Psoas muscle (tissue), 8 donors: Measurements from ENCODE around the gene IL3. TPM values are rescaled to one million over a fixed set of nuclear protein-coding genes. Genes with fewer than 3 reads are reported as not detected.
A peak's percentile ranks its signal among the peaks of the same experiment; 100 is the strongest.

ENCODE experiments used
- ATAC-seq, 4 donors: fragments of 200-7000 bp; cut with Tn5 transposase; one replicate each; pipeline ENCODE4 v1.9.1; 2020; ENCODE audit warnings: moderate library complexity in 3 of 4, mild to moderate bottlenecking in 2 of 4
- DNase-seq, 2 donors: peaks; one replicate each; pipeline ENCODE4 v3.0.0-alpha.2; 2020
- H3K27ac ChIP-seq: fragments of 200-600 bp; one replicate; pipeline ENCODE4 v1.8.0; 2022
- H3K27me3 ChIP-seq, 3 donors: fragments of 200-600 bp in 1 of 3; one replicate each; pipeline versions ENCODE4 v1.6.1 to v1.8.0; 2013 to 2022; ENCODE audit warnings: low read length in 2 of 3, mild to moderate bottlenecking in 2 of 3, moderate library complexity in 1 of 3; ENCODE audit not compliant: insufficient read depth in 3 of 3
- H3K36me3 ChIP-seq, 2 donors: fragments of 200-600 bp in 1 of 2; one replicate each; pipeline versions ENCODE4 v1.6.1 to v1.8.0; 2013 to 2022; ENCODE audit warnings: low read depth in 1 of 2, mild to moderate bottlenecking in 1 of 2, moderate library complexity in 1 of 2; ENCODE audit not compliant: insufficient read depth in 1 of 2
- H3K4me1 ChIP-seq: fragments of 200-600 bp; one replicate; pipeline ENCODE4 v1.8.0; 2022
- H3K4me3 ChIP-seq: fragments of 200-600 bp; one replicate; pipeline ENCODE4 v1.8.0; 2022; ENCODE audit warnings: mild to moderate bottlenecking
- H3K9me3 ChIP-seq: fragments of 200-600 bp; one replicate; pipeline ENCODE4 v1.8.0; 2022
- CTCF ChIP-seq: fragments of 200-600 bp; IDR thresholded peaks from one replicate; pipeline ENCODE4 v1.8.0; 2022; ENCODE audit warnings: antibody characterized with exemption
- WGBS, 3 donors: extraction: QIAGEN DNeasy Blood & Tissue Kit; methylation state at CpG; one replicate each; pipeline versions ENCODE4 v1.1.6 to v1.1.7; 2013; 5-methylcytosine and 5-hydroxymethylcytosine counted together
- intact Hi-C, 2 donors: fragments of 100-400 bp; cut with DNase I; formaldehyde crosslinking; loops; one replicate each; pipeline versions ENCODE4 v1.11.0 to v1.14.2; 2022
- polyA plus RNA-seq, 3 donors: library from polyadenylated mRNA; stranded (reverse); fragments of 200-250 nt; gene quantifications; one replicate each; pipeline ENCODE4 v1.2.3, GENCODE V29; 2013
- total RNA-seq, 4 donors: library from RNA; stranded (reverse); fragmentation: NEBNext Ultra II Directional in 2 of 4; extraction: Animal tissue kit (Norgen Biotek cat#: 25700) in 2 of 4; gene quantifications; one replicate each; pipeline versions ENCODE4 v1.2.1 to v1.2.4, GENCODE V29; 2021 to 2023
- donor health status: healthy with polysubstance abuse.
- donor health status: DM: no; HTN: no; CAD: no; lungs with moderate emphysema.
- donor health status: Bipolar disorder and iron deficiency.
- donor health status: healthy.
- donor health status: DM: yes; HTN: yes; CAD: no.
- donor health status: DM: no; HTN: no; CAD: no.
- donor health status: DM: no; HTN: no; CAD: no.
- donor health status: DM: yes; HTN: yes; CAD: no.

The IL3 gene
- total and polyA plus RNA-seq, 7 donors: not detected

- 90 to 92% (median 91%) methylated on average over 8 of the region's 8 CpGs for WGBS, 3 donors
- Histone ChIP-seq H3K4me1 (no peaks in the 10 kb centered on the region), H3K4me3 (no peak overlapping the region), H3K9me3 (no peaks in the 10 kb centered on the region), H3K36me3 (no peaks in the 10 kb centered on the region), H3K27ac (no peak overlapping the region), H3K27me3 (no peaks in the 10 kb centered on the region)
- no peak for ATAC-seq
- intact Hi-C loops: no loop called here
- DNase-seq: no peak
- TF ChIP-seq CTCF: no peak
These were observed 22.0 kb downstream of the IL3 start for GRCh38 chr5:132082329-132083023.

- Histone ChIP-seq H3K27ac (no peak overlapping the region), H3K9me3 (no peaks in the 10 kb centered on the region), H3K4me1 (no peaks in the 10 kb centered on the region), H3K4me3 (no peak overlapping the region), H3K36me3 (no peaks in the 10 kb centered on the region), H3K27me3 (no peaks in the 10 kb centered on the region)
- no peak for TF ChIP-seq CTCF
- ATAC-seq: no peak
- DNase-seq: peak in 1 of 2 donors; percentile 29
- 91 to 95% (median 91%) methylated on average over 4 of the region's 4 CpGs for WGBS, 3 donors
- intact Hi-C loops: no loop called here
These were observed 22.7 kb downstream of the IL3 start for GRCh38 chr5:132083071-132083678.

GRCh38 chr5:132085686-132086085 is 25.2 kb downstream of the IL3 start:
- H3K4me1 ChIP-seq: no peaks in the 10 kb centered on the region
- no peak overlapping the region for H3K27ac ChIP-seq
- no peaks in the 10 kb centered on the region for H3K27me3 ChIP-seq
- DNase-seq (no peak), ATAC-seq (no peak)
- TF ChIP-seq CTCF: no peak
- H3K9me3 ChIP-seq: no peaks in the 10 kb centered on the region
- no peak overlapping the region for H3K4me3 ChIP-seq
- intact Hi-C loops: no loop called here
- WGBS, 3 donors: 71 to 84% (median 82%) methylated on average over 4 of the region's 4 CpGs
- H3K36me3 ChIP-seq: no peaks in the 10 kb centered on the region

- ATAC-seq (peak in 3 of 4 donors; percentile 73 to 83 (median 73)), DNase-seq (peak; percentile 68 to 71)
- Histone ChIP-seq H3K27me3 (no peaks in the 10 kb centered on the region), H3K36me3 (no peaks in the 10 kb centered on the region), H3K27ac (no peak overlapping the region), H3K9me3 (no peaks in the 10 kb centered on the region), H3K4me1 (no peaks in the 10 kb centered on the region), H3K4me3 (no peak overlapping the region)
- intact Hi-C loops: no loop called here
- 21 to 31% (median 25%) methylated on average over 2 of the region's 2 CpGs for WGBS, 3 donors
- TF ChIP-seq CTCF: no peak
These were observed 25.9 kb downstream of the IL3 start for GRCh38 chr5:132086277-132086794.
